HG03097 (cell line): ENCODE data around the gene PLCG2.
"Not testable (repeated sequence)": the region's sequence is repeated elsewhere in the genome, so short reads cannot be mapped to it uniquely, and the experiment has no call there.

Source experiments
- ATAC-seq: cut with Tn5 transposase; IDR thresholded peaks from one replicate; pipeline ENCODE4 v1.9.1; 2021; ENCODE audit not compliant: unreplicated experiment, low FRiP score

Gene PLCG2

GRCh38 chr16:81752876-81753227 is 26.2 kb upstream of the PLCG2 start:
- no peak for ATAC-seq

GRCh38 chr16:81754858-81755257 is 24.2 kb upstream of the PLCG2 start:
- no peak for ATAC-seq

GRCh38 chr16:81755915-81756614 is 23.0 kb upstream of the PLCG2 start:
- no peak for ATAC-seq

- no peak for ATAC-seq
Observed at GRCh38 chr16:81756615-81757356, 22.3 kb upstream of the PLCG2 start.

- no peak for ATAC-seq
Observed at GRCh38 chr16:81758376-81758775, 20.7 kb upstream of the PLCG2 start.

- not testable (repeated sequence) for ATAC-seq
Observed at GRCh38 chr16:81762322-81762721, 16.8 kb upstream of the PLCG2 start.

- ATAC-seq: no peak
Observed at GRCh38 chr16:81765111-81765919, 13.8 kb upstream of the PLCG2 start.

GRCh38 chr16:81765969-81766368 is 13.1 kb upstream of the PLCG2 start:
- no peak for ATAC-seq

- ATAC-seq: no peak
Observed at GRCh38 chr16:81767987-81768592, 11.0 kb upstream of the PLCG2 start.

GRCh38 chr16:81770008-81770407 is 9.1 kb upstream of the PLCG2 start:
- no peak for ATAC-seq

GRCh38 chr16:81774348-81774747 is 4.7 kb upstream of the PLCG2 start:
- peak; percentile 30 for ATAC-seq

- ATAC-seq: no peak
Observed at GRCh38 chr16:81775570-81775969, 3.5 kb upstream of the PLCG2 start.

- no peak for ATAC-seq
Observed at GRCh38 chr16:81778231-81778630, 860 bp upstream of the PLCG2 start.

- ATAC-seq: peak; percentile 14
Observed at GRCh38 chr16:81779536-81780320, 637 bp downstream of the PLCG2 start.

GRCh38 chr16:81780350-81780749 is 1.3 kb downstream of the PLCG2 start:
- ATAC-seq: no peak

GRCh38 chr16:81782236-81782635 is 3.1 kb downstream of the PLCG2 start:
- no peak for ATAC-seq

GRCh38 chr16:81784072-81784795 is 5.1 kb downstream of the PLCG2 start:
- ATAC-seq: no peak

GRCh38 chr16:81785138-81785924 is 6.2 kb downstream of the PLCG2 start:
- no peak for ATAC-seq

GRCh38 chr16:81786321-81786720 is 7.2 kb downstream of the PLCG2 start:
- no peak for ATAC-seq
